OCI-LY7 (cell line): ENCODE results near the gene RNF213. TPM values are rescaled to one million over a fixed set of nuclear protein-coding genes. Genes with fewer than 3 reads are reported as not detected.

Source experiments
- BruUV-seq: library from RNA; stranded (reverse); fragments of 400-500 nt; replicated peaks from 2 replicates; lab custom pipeline; 2021; lab: Mats Ljungman, UMichigan
- CTCF ChIA-PET: fragments of 300-600 bp; sonication (Branson Sonifier 250); formaldehyde crosslinking; loops from one replicate; lab custom pipeline; 2022; ENCODE audit warnings: antibody characterized with exemption; ENCODE audit not compliant: unreplicated experiment; lab: Charles Lee
- POLR2A ChIA-PET: fragments of 300-600 bp; sonication (Branson Sonifier 250); formaldehyde crosslinking; loops from one replicate; lab custom pipeline; 2022; ENCODE audit warnings: antibody characterized with exemption; lab: Charles Lee
- DNase-seq: peaks from one replicate; pipeline ENCODE4 v3.0.0-alpha.2; 2015; ENCODE audit warnings: low spot score
- H2AFZ ChIP-seq: fragments of 200-600 bp; sonication (generic), shearing (Covaris generic); 2 replicates; pipeline ENCODE4 v1.6.1; 2014; ENCODE audit warnings: mild to moderate bottlenecking, antibody characterized with exemption, low read length, moderate library complexity
- H3K27ac ChIP-seq: fragments of 200-600 bp; sonication (generic); 2 replicates; pipeline ENCODE4 v1.5.1; 2014; ENCODE audit warnings: mixed run types, low read depth, mild to moderate bottlenecking, moderate library complexity, low read length, inconsistent platforms; ENCODE audit not compliant: poor library complexity, severe bottlenecking
- H3K36me3 ChIP-seq: fragments of 200-600 bp; sonication (generic); 2 replicates; pipeline ENCODE4 v1.6.1; 2014; ENCODE audit warnings: mild to moderate bottlenecking, antibody characterized with exemption, low read length, moderate library complexity, mixed read lengths; ENCODE audit not compliant: insufficient read depth
- H3K4me1 ChIP-seq: fragments of 200-600 bp; sonication (generic); 2 replicates; pipeline ENCODE4 v1.5.1; 2014; ENCODE audit warnings: mild to moderate bottlenecking, low read length; ENCODE audit not compliant: insufficient read depth, poor library complexity, severe bottlenecking
- H3K4me2 ChIP-seq: fragments of 200-600 bp; sonication (generic); 2 replicates; pipeline ENCODE4 v1.6.1; 2014; ENCODE audit warnings: mild to moderate bottlenecking, low read length
- H3K4me3 ChIP-seq: fragments of 200-600 bp; sonication (generic); 2 replicates; pipeline ENCODE4 v1.5.1; 2014; ENCODE audit warnings: mild to moderate bottlenecking, low read depth, low read length; ENCODE audit not compliant: poor library complexity, severe bottlenecking
- H3K79me2 ChIP-seq: fragments of 200-600 bp; sonication (generic); 2 replicates; pipeline ENCODE4 v1.6.1; 2016; ENCODE audit warnings: low read depth, mild to moderate bottlenecking, low read length, moderate library complexity, mixed read lengths; ENCODE audit not compliant: insufficient read depth
- H3K9me2 ChIP-seq: fragments of 200-600 bp; sonication (generic); 2 replicates; pipeline ENCODE4 v1.6.1; 2016; ENCODE audit warnings: mild to moderate bottlenecking, low read length, mixed read lengths; ENCODE audit not compliant: insufficient read depth
- H3K9me3 ChIP-seq: fragments of 200-600 bp; sonication (generic); 2 replicates; pipeline ENCODE4 v1.6.1; 2014; ENCODE audit warnings: mild to moderate bottlenecking, mixed run types, low read length, mixed read lengths
- H4K20me1 ChIP-seq: fragments of 200-600 bp; sonication (generic); 2 replicates; pipeline ENCODE4 v1.6.1; 2014; ENCODE audit warnings: mild to moderate bottlenecking, antibody characterized with exemption, low read length, moderate library complexity, mixed read lengths; ENCODE audit not compliant: insufficient read depth
- CTCF ChIP-seq: fragments of 200-600 bp; sonication (generic); conservative IDR thresholded peaks from 2 replicates; pipeline ENCODE4 v1.5.1; 2014; ENCODE audit warnings: mild to moderate bottlenecking, antibody characterized with exemption, low read length, moderate library complexity, mixed read lengths
- EZH2phosphoT487 ChIP-seq: fragments of 200-600 bp; sonication (generic); IDR thresholded peaks from 2 replicates; pipeline ENCODE4 v1.6.1; 2018; ENCODE audit warnings: low read depth, borderline replicate concordance, mild to moderate bottlenecking, mixed run types, antibody characterized with exemption, low read length, moderate library complexity, mixed read lengths
- intact Hi-C: fragments of 100-400 bp; cut with micrococcal nuclease; formaldehyde crosslinking; loops from one replicate; pipeline ENCODE4 v1.10.0; 2022; ENCODE audit not compliant: unreplicated experiment
- total RNA-seq, 2 experiments: library from RNA; depleted of rRNA in 1 of 2; stranded (reverse); fragments of >200 nt in 1 of 2; shearing (Covaris generic) in 1 of 2; gene quantifications; 2 replicates each; pipeline ENCODE4 v1.2.3, GENCODE V29; 2014 to 2022

The RNF213 gene
- total RNA-seq, 2 experiments from 2014 or later, result 58.8 to 68.6 TPM

GRCh38 chr17:80254396-80255251, 6.0 kb upstream of the RNF213 start:
- Histone ChIP-seq H3K27ac (no peak overlapping the region), H3K4me1 (peaks cover 32% of the 10 kb centered on the region), H3K79me2 (no peaks in the 10 kb centered on the region), H3K4me3 (no peak overlapping the region), H3K9me2 (no peaks in the 10 kb centered on the region), H4K20me1 (no peaks in the 10 kb centered on the region), H2AFZ (peak overlapping the region; percentile 61), H3K9me3 (no peaks in the 10 kb centered on the region), H3K36me3 (no peaks in the 10 kb centered on the region), H3K4me2 (no peak overlapping the region)
- intact Hi-C loops, result no loop called here
- TF ChIP-seq EZH2phosphoT487, result no peak
- TF ChIP-seq CTCF, result no peak
- DNase-seq, result peak; percentile 40
- ChIA-PET CTCF (no interaction called here), POLR2A (interaction anchor here (0.8 kb wide), 1 partner anchor 63 kb away, joined by 4 read pairs; no protein-coding TSS in a partner anchor)
- BruUV-seq, result no TSS peak

- Histone ChIP-seq H2AFZ (no peak overlapping the region), H3K9me3 (no peaks in the 10 kb centered on the region), H4K20me1 (no peaks in the 10 kb centered on the region), H3K27ac (no peak overlapping the region), H3K4me3 (no peak overlapping the region), H3K79me2 (no peaks in the 10 kb centered on the region), H3K9me2 (no peaks in the 10 kb centered on the region), H3K4me2 (no peak overlapping the region), H3K4me1 (peaks cover 37% of the 10 kb centered on the region), H3K36me3 (no peaks in the 10 kb centered on the region)
- intact Hi-C loops, result no loop called here
- BruUV-seq, result no TSS peak
- POLR2A ChIA-PET, result interaction anchor here (1.2 kb wide), 1 partner anchor 12 kb away, joined by 3 read pairs; no protein-coding TSS in a partner anchor
- TF ChIP-seq CTCF (no peak), EZH2phosphoT487 (no peak)
- DNase-seq, result no peak
- CTCF ChIA-PET, result no interaction called here
Measured at GRCh38 chr17:80256034-80256350, 4.7 kb upstream of the RNF213 start.

GRCh38 chr17:80257716-80258213, 2.9 kb upstream of the RNF213 start:
- H2AFZ ChIP-seq, result peak overlapping the region; percentile 32; the same call in 1 of the 2 replicates

More at GRCh38 chr17:80257716-80258213, 2.9 kb upstream of the RNF213 start:
- intact Hi-C loops, result no loop called here
- no peaks in the 10 kb centered on the region for H4K20me1 ChIP-seq
- TF ChIP-seq EZH2phosphoT487, result no peak
- no peak for TF ChIP-seq CTCF
- no peaks in the 10 kb centered on the region for H3K9me3 ChIP-seq
- no peak overlapping the region for H3K4me3 ChIP-seq
- H3K36me3 ChIP-seq, result no peaks in the 10 kb centered on the region
- BruUV-seq, result no TSS peak
- H3K79me2 ChIP-seq, result no peaks in the 10 kb centered on the region
- H3K4me2 ChIP-seq, result no peak overlapping the region
- ChIA-PET POLR2A (no interaction called here), CTCF (no interaction called here)
- no peaks in the 10 kb centered on the region for H3K9me2 ChIP-seq
- no peak for DNase-seq
- peaks cover 53% of the 10 kb centered on the region for H3K4me1 ChIP-seq
- H3K27ac ChIP-seq, result no peak overlapping the region
